Thymus (tissue), 11 donors: ENCODE measurements around the gene FRG2C. TPM values are rescaled to one million over a fixed set of nuclear protein-coding genes. Genes with fewer than 3 reads are reported as not detected.

Source experiments
- DNase-seq, 9 donors: peaks; one replicate each; pipeline ENCODE4 v3.0.0-alpha.2; 2013; ENCODE audit warnings: low spot score in 9 of 9, low read depth in 6 of 9, missing footprints in 1 of 9
- H3K27ac ChIP-seq, 2 donors: one replicate each; pipeline ENCODE4 v1.5.1; 2013; ENCODE audit warnings: control low read depth in 1 of 2, low read depth in 1 of 2, low read length in 1 of 2, mild to moderate bottlenecking in 1 of 2, moderate library complexity in 1 of 2
- H3K27me3 ChIP-seq, 2 donors: one replicate each; pipeline ENCODE4 v1.5.1; 2013; ENCODE audit warnings: low read length in 1 of 2; ENCODE audit not compliant: control insufficient read depth in 2 of 2, insufficient read depth in 1 of 2
- H3K36me3 ChIP-seq, 2 donors: one replicate each; pipeline ENCODE4 v1.5.1; 2013; ENCODE audit warnings: low read length in 1 of 2, mild to moderate bottlenecking in 1 of 2, moderate library complexity in 1 of 2; ENCODE audit not compliant: control insufficient read depth in 2 of 2, insufficient read depth in 2 of 2
- H3K4me1 ChIP-seq, 2 donors: one replicate each; pipeline ENCODE4 v1.5.1; 2013; ENCODE audit warnings: low read length in 2 of 2; ENCODE audit not compliant: control insufficient read depth in 2 of 2, insufficient read depth in 2 of 2
- H3K4me3 ChIP-seq, 2 donors: one replicate each; pipeline ENCODE4 v1.5.1; 2013; ENCODE audit warnings: low read length in 2 of 2, control low read depth in 1 of 2, mild to moderate bottlenecking in 1 of 2
- H3K9me3 ChIP-seq, 2 donors: one replicate each; pipeline ENCODE4 v1.5.1; 2013; ENCODE audit warnings: low read length in 1 of 2, mild to moderate bottlenecking in 1 of 2; ENCODE audit not compliant: control insufficient read depth in 2 of 2, insufficient read depth in 1 of 2
- WGBS: extraction: QIAGEN DNeasy Blood & Tissue Kit; methylation state at CpG from one replicate; pipeline ENCODE4 v1.1.7; 2013; 5-methylcytosine and 5-hydroxymethylcytosine counted together
- polyA plus RNA-seq: library from polyadenylated mRNA; stranded (reverse); fragments of 200-250 nt; gene quantifications from one replicate; pipeline ENCODE4 v1.2.3, GENCODE V29; 2013
- total RNA-seq: library from RNA; stranded (reverse); fragments of 120-200 nt; gene quantifications from one replicate; pipeline ENCODE4 v1.2.4, GENCODE V29; 2013
- donor health status: healthy.

Gene FRG2C
- total and polyA plus RNA-seq, 2 donors: under 0.01 to 0.14 TPM

GRCh38 chr3:75687323-75687722 is 23.2 kb downstream of the FRG2C start:
- Histone ChIP-seq H3K9me3 (peaks cover 0 to 9% of the 10 kb centered on the region in 2 donors), H3K27ac (no peak overlapping the region), H3K4me1 (no peaks in the 10 kb centered on the region), H3K36me3 (no peaks in the 10 kb centered on the region), H3K4me3 (no peak overlapping the region), H3K27me3 (no peaks in the 10 kb centered on the region)
- DNase-seq: no peak
- WGBS: 95% methylated on average over 9 of the region's 9 CpGs

DNA sequence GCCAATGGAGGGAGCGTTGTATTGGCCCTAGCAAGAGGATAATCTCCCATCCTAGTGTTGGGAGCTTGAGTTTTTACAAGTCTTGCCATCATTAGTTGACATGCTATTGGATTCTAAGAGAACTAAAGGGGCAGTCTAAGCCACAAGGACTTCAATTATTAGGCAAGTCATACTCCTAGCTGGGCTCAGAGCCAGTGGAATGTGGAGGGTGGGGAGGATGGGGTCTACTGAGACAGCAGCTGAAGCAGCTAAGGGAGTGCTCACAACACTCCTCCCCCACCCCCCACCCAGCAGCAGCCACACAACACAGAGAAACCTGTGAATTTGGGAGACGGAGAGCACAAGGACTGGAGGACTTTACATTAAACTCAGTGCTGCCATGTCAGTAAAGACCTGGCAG is 27.9 kb downstream of the FRG2C start:
- DNase-seq: no peak
- Histone ChIP-seq H3K4me3 (no peak overlapping the region), H3K9me3 (peaks cover 0 to 6% of the 10 kb centered on the region in 2 donors), H3K36me3 (no peaks in the 10 kb centered on the region), H3K4me1 (no peaks in the 10 kb centered on the region), H3K27me3 (no peaks in the 10 kb centered on the region), H3K27ac (no peak overlapping the region)
- 23% methylated on average over 2 of the region's 2 CpGs for WGBS

Other genes with a start within 250 kb of the FRG2C start
- gene ZNF717, start 121.2 kb downstream of the FRG2C start, total RNA-seq: 8.4 TPM
- 12.1 TPM for gene ZNF717, start 121.2 kb downstream of the FRG2C start, polyA plus RNA-seq